Sigmoid colon (tissue), 4 donors: Measurements from ENCODE around the gene SNTN.

Experiments used
- EP300 ChIP-seq, 4 donors: sonication (generic); formaldehyde crosslinking; IDR thresholded peaks; one replicate each; pipeline ENCODE4 v1.6.1; 2017; ENCODE audit warnings: antibody characterized with exemption in 4 of 4
- POLR2A ChIP-seq, 2 donors: fragments of 450-650 bp; IDR thresholded peaks; one replicate each; pipeline ENCODE4 v1.6.1; 2016; ENCODE audit warnings: antibody characterized with exemption in 2 of 2, mild to moderate bottlenecking in 2 of 2, moderate library complexity in 2 of 2

GRCh38 chr3:63652066-63652725 lies at the start of gene SNTN:
- TF ChIP-seq EP300 (IDR thresholded peaks at IDR 0.05), result no peak
- no peak for TF ChIP-seq POLR2A (IDR thresholded peaks at IDR 0.05)
